Activated T-helper 9 cell treated with anti-CD3 and anti-CD28 coated beads, Interleukin-2, amount 50 U/mL, for 16 hours (primary cell): Measurements from ENCODE around the gene PXMP2.

Source experiments
- DNase-seq: peaks from one replicate; pipeline ENCODE4 v3.0.0-alpha.2; 2020; ENCODE audit warnings: low read depth

PXMP2 gene

GRCh38 chr12:132723015-132723763 is 35.8 kb downstream of the PXMP2 start:
- DNase-seq = no peak

GRCh38 chr12:132723764-132724140 is 36.4 kb downstream of the PXMP2 start:
- no peak for DNase-seq

GRCh38 chr12:132724506-132725241 is 37.3 kb downstream of the PXMP2 start:
- DNase-seq = no peak

GRCh38 chr12:132726386-132726785 is 39.0 kb downstream of the PXMP2 start:
- DNase-seq = no peak

GRCh38 chr12:132727091-132727794 is 39.9 kb downstream of the PXMP2 start:
- no peak for DNase-seq

- no peak for DNase-seq
Observed at GRCh38 chr12:132728502-132728901, 41.1 kb downstream of the PXMP2 start.

- no peak for DNase-seq
Observed at GRCh38 chr12:132729541-132730320, 42.3 kb downstream of the PXMP2 start.

GRCh38 chr12:132730353-132730752 is 43.0 kb downstream of the PXMP2 start:
- DNase-seq = no peak

- no peak for DNase-seq
Observed at GRCh38 chr12:132731574-132731973, 44.2 kb downstream of the PXMP2 start.

GRCh38 chr12:132734206-132734605 is 46.8 kb downstream of the PXMP2 start:
- no peak for DNase-seq

- DNase-seq = no peak
Observed at GRCh38 chr12:132735496-132735895, 48.1 kb downstream of the PXMP2 start.

GRCh38 chr12:132736378-132736777 is 49.0 kb downstream of the PXMP2 start:
- no peak for DNase-seq

- no peak for DNase-seq
Observed at GRCh38 chr12:132736913-132737312, 49.5 kb downstream of the PXMP2 start.

- no peak for DNase-seq
Observed at GRCh38 chr12:132739600-132740312, 52.4 kb downstream of the PXMP2 start.

- no peak for DNase-seq
Observed at GRCh38 chr12:132740313-132740646, 52.9 kb downstream of the PXMP2 start.

- no peak for DNase-seq
Observed at GRCh38 chr12:132740652-132741051, 53.3 kb downstream of the PXMP2 start.

- no peak for DNase-seq
Observed at GRCh38 chr12:132741620-132742019, 54.2 kb downstream of the PXMP2 start.

GRCh38 chr12:132743831-132744230 is 56.4 kb downstream of the PXMP2 start:
- DNase-seq = no peak

- DNase-seq = no peak
Observed at GRCh38 chr12:132746613-132747012, 59.2 kb downstream of the PXMP2 start.

- DNase-seq = no peak
Observed at GRCh38 chr12:132747395-132747794, 60.0 kb downstream of the PXMP2 start.

- DNase-seq = no peak
Observed at GRCh38 chr12:132747896-132748295, 60.5 kb downstream of the PXMP2 start.

- DNase-seq = no peak
Observed at GRCh38 chr12:132748319-132748718, 60.9 kb downstream of the PXMP2 start.
